H9 (cell line): Measurements from ENCODE around the gene VASN. TPM values are rescaled to one million over a fixed set of nuclear protein-coding genes. Genes with fewer than 3 reads are reported as not detected.

Experiments
- DNase-seq: peaks from one replicate; pipeline ENCODE4 v3.0.0-alpha.2; 2017
- H2AFZ ChIP-seq: one replicate; pipeline ENCODE4 v1.6.1; 2013; ENCODE audit warnings: mild to moderate bottlenecking, low read length, control low read depth, moderate library complexity
- H2AK5ac ChIP-seq: 2 replicates; pipeline ENCODE4 v1.6.1; 2013; ENCODE audit warnings: low read length, control low read depth, mixed read lengths; ENCODE audit not compliant: insufficient read length
- H2BK120ac ChIP-seq: one replicate; pipeline ENCODE4 v1.6.1; 2013; ENCODE audit warnings: low read depth, mild to moderate bottlenecking, low read length, control low read depth, inconsistent platforms; ENCODE audit not compliant: poor library complexity, severe bottlenecking
- H2BK12ac ChIP-seq: 2 replicates; pipeline ENCODE4 v1.6.1; 2013; ENCODE audit warnings: low read length, control low read depth, mixed read lengths, low read depth; ENCODE audit not compliant: insufficient read length
- H2BK15ac ChIP-seq: 2 replicates; pipeline ENCODE4 v1.6.1; 2013; ENCODE audit warnings: low read depth, low read length, control low read depth
- H2BK20ac ChIP-seq: one replicate; pipeline ENCODE4 v1.6.1; 2013; ENCODE audit warnings: low read depth, mild to moderate bottlenecking, low read length, control low read depth, inconsistent platforms; ENCODE audit not compliant: poor library complexity, severe bottlenecking
- H2BK5ac ChIP-seq: 2 replicates; pipeline ENCODE4 v1.6.1; 2013; ENCODE audit warnings: low read length, control low read depth, mixed read lengths; ENCODE audit not compliant: insufficient read length
- H3K14ac ChIP-seq: 2 replicates; pipeline ENCODE4 v1.6.1; 2013; ENCODE audit warnings: low read length, control low read depth; ENCODE audit not compliant: insufficient read depth
- H3K18ac ChIP-seq: 2 replicates; pipeline ENCODE4 v1.6.1; 2013; ENCODE audit warnings: low read depth, mild to moderate bottlenecking, mixed read lengths, low read length, control low read depth; ENCODE audit not compliant: insufficient read length
- H3K23ac ChIP-seq: 2 replicates; pipeline ENCODE4 v1.6.1; 2013; ENCODE audit warnings: low read length, control low read depth, mixed read lengths, low read depth; ENCODE audit not compliant: insufficient read length
- H3K23me2 ChIP-seq: 2 replicates; pipeline ENCODE4 v1.6.1; 2013; ENCODE audit warnings: low read depth, mild to moderate bottlenecking, mixed read lengths, low read length, control low read depth; ENCODE audit not compliant: insufficient read length, poor library complexity, severe bottlenecking
- H3K27ac ChIP-seq: 2 replicates; pipeline ENCODE4 v1.5.1; 2013; ENCODE audit warnings: low read length, control low read depth, mixed read lengths, low read depth; ENCODE audit not compliant: insufficient read length
- H3K27me3 ChIP-seq: 2 replicates; pipeline ENCODE4 v1.6.1; 2013; ENCODE audit warnings: low read length, control low read depth, inconsistent platforms; ENCODE audit not compliant: insufficient read depth
- H3K4ac ChIP-seq: 2 replicates; pipeline ENCODE4 v1.6.1; 2013; ENCODE audit warnings: low read depth, mild to moderate bottlenecking, control low read depth, inconsistent platforms, low read length, moderate library complexity
- H3K4me1 ChIP-seq: 2 replicates; pipeline ENCODE4 v1.6.1; 2013; ENCODE audit warnings: low read length, control low read depth, inconsistent platforms; ENCODE audit not compliant: insufficient read depth
- H3K4me2 ChIP-seq: 2 replicates; pipeline ENCODE4 v1.6.1; 2013; ENCODE audit warnings: low read length, control low read depth, mixed read lengths; ENCODE audit not compliant: insufficient read length, insufficient read depth
- H3K56ac ChIP-seq: 2 replicates; pipeline ENCODE4 v1.6.1; 2013; ENCODE audit warnings: low read depth, mild to moderate bottlenecking, mixed read lengths, low read length, control low read depth; ENCODE audit not compliant: insufficient read length
- H3K79me1 ChIP-seq: 2 replicates; pipeline ENCODE4 v1.6.1; 2013; ENCODE audit warnings: low read depth, mild to moderate bottlenecking, moderate library complexity, low read length, control low read depth, inconsistent platforms; ENCODE audit not compliant: insufficient read depth, poor library complexity, severe bottlenecking
- H3K79me2 ChIP-seq: 2 replicates; pipeline ENCODE4 v1.6.1; 2013; ENCODE audit warnings: low read length, control low read depth, inconsistent platforms; ENCODE audit not compliant: insufficient read depth
- H3K9ac ChIP-seq: 2 replicates; pipeline ENCODE4 v1.6.1; 2013; ENCODE audit warnings: low read length, control low read depth, mixed read lengths; ENCODE audit not compliant: insufficient read length; ENCODE audit errors: extremely low read depth
- H3K9me3 ChIP-seq: one replicate; pipeline ENCODE4 v1.6.1; 2013; ENCODE audit warnings: low read depth, low read length, inconsistent platforms; ENCODE audit not compliant: control insufficient read depth
- H3T11ph ChIP-seq: one replicate; pipeline ENCODE4 v1.6.1; 2013; ENCODE audit warnings: mild to moderate bottlenecking, low read length, control low read depth, inconsistent platforms
- H4K20me1 ChIP-seq: one replicate; pipeline ENCODE4 v1.6.1; 2013; ENCODE audit not compliant: control insufficient read depth, insufficient read length, insufficient read depth
- H4K5ac ChIP-seq: 2 replicates; pipeline ENCODE4 v1.6.1; 2013; ENCODE audit warnings: low read depth, mild to moderate bottlenecking, mixed read lengths, low read length, control low read depth; ENCODE audit not compliant: insufficient read length
- H4K8ac ChIP-seq: replicated peaks from 2 replicates; pipeline ENCODE4 v1.6.1; 2013; ENCODE audit warnings: low read length, control low read depth, mixed read lengths, low read depth; ENCODE audit not compliant: insufficient read length
- H4K91ac ChIP-seq: 2 replicates; pipeline ENCODE4 v1.6.1; 2013; ENCODE audit warnings: low read depth, mild to moderate bottlenecking, moderate library complexity, mixed read lengths, low read length, control low read depth; ENCODE audit not compliant: insufficient read length
- H3K27ac Mint-ChIP-seq, 3 experiments: 2 replicates in 2 of 3; 3 replicates in 1 of 3; pipeline ENCODE4 v1.8.0; 2020 to 2021; ENCODE audit warnings: mixed read lengths in 3 of 3, mild to moderate bottlenecking in 1 of 3, moderate library complexity in 1 of 3
- H3K27me3 Mint-ChIP-seq: 2 replicates; pipeline ENCODE4 v1.8.0; 2021; ENCODE audit warnings: low read depth, mild to moderate bottlenecking, moderate library complexity, mixed read lengths
- H3K36me3 Mint-ChIP-seq, 3 experiments: 2 replicates in 2 of 3; 3 replicates in 1 of 3; pipeline ENCODE4 v1.8.0; 2020 to 2021; ENCODE audit warnings: low read depth in 3 of 3, mixed read lengths in 3 of 3; ENCODE audit not compliant: insufficient read depth in 1 of 3
- H3K4me1 Mint-ChIP-seq, 2 experiments: 2 replicates each; pipeline ENCODE4 v1.8.0; 2020; ENCODE audit warnings: mixed read lengths in 2 of 2
- H3K4me3 Mint-ChIP-seq, 2 experiments: 2 replicates in 1 of 2; 3 replicates in 1 of 2; pipeline ENCODE4 v1.8.0; 2020 to 2021; ENCODE audit warnings: mild to moderate bottlenecking in 2 of 2, mixed read lengths in 2 of 2, moderate library complexity in 1 of 2
- H3K9me3 Mint-ChIP-seq, 2 experiments: 2 replicates in 1 of 2; 3 replicates in 1 of 2; pipeline ENCODE4 v1.8.0; 2020; ENCODE audit warnings: mild to moderate bottlenecking in 2 of 2, mixed read lengths in 2 of 2, moderate library complexity in 1 of 2
- WGBS: extraction: QIAGEN DNeasy Blood & Tissue Kit; methylation state at CpG from one replicate; pipeline ENCODE4 v1.1.7; 2013; ENCODE audit warnings: missing lambda C conversion rate, low lambda C conversion rate, mixed read lengths; ENCODE audit not compliant: insufficient read length; ENCODE audit errors: extremely low coverage; 5-methylcytosine and 5-hydroxymethylcytosine counted together
- total RNA-seq: library from RNA; stranded (reverse); gene quantifications from 2 replicates; pipeline ENCODE4 v1.2.1, GENCODE V29; 2021
- TF ChIP-seq, protein P1 (sequence below): fragments of 200-600 bp; sonication (generic); conservative IDR thresholded peaks from 3 replicates; pipeline ENCODE4 v1.8.0; 2021; ENCODE audit warnings: antibody characterized with exemption, mild to moderate bottlenecking

VASN gene
- total RNA-seq, 1 experiment from 2014 or later = 11.0 TPM

DNA sequence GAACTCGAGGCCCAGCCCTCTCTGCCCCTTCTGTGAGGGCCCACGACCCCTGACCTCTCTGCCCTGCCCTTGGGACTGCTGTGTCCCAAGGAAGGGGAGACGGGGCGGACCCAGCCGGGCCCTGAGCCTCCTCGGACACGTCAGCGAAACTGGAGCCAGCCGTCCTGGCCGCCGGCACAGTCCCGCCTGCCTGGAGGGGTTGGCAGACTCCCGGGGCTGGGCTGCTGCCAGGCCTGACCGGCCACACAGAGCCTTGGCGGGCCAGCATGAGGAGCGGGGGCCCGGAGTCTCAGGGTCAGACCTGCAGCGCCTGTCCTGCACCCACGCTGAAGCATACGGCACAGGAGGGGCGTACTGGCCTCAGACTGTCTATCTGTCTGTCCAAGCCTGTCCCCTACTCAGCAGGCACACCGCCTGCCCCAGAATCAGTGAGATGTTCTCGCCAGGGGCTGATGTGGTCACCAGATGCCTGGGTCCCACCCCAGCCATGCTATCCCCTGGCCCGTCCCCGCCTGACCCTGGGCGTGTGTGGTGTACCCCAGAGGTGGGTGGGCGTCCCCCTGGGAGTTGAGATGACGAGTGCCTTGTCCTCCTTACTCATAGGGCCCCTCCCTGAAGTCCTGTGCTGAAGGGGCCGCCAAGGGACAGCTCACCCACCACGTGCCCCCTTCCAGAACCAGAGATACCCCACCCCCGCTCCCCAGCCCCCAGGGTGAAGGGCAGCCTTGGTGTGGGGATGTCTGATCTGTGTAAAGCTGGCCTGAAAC, 4.7 kb downstream of the VASN start:
- Histone ChIP-seq H4K91ac (no peak overlapping the region), H3K9ac (no peak overlapping the region), H2BK15ac (peak overlapping the region; percentile 81; the same call in 1 of the 2 replicates), H3K79me2 (peaks cover 1% of the 10 kb centered on the region; the same call in 1 of the 2 replicates), H2BK20ac (no peak overlapping the region), H2BK5ac (no peak overlapping the region), H3K14ac (peak overlapping the region; percentile 69; the same call in 1 of the 2 replicates), H3K9me3 (no peaks in the 10 kb centered on the region), H2AFZ (no peak overlapping the region), H2BK120ac (no peak overlapping the region), H3K56ac (no peak overlapping the region), H4K8ac (no peak overlapping the region), H3K23ac (no peak overlapping the region), H3K27ac (no peak overlapping the region), H3K18ac (no peak overlapping the region), H3T11ph (no peak overlapping the region), H3K23me2 (no peaks in the 10 kb centered on the region), H3K4ac (no peak overlapping the region), H4K20me1 (no peaks in the 10 kb centered on the region), H2AK5ac (no peak overlapping the region), H3K4me1 (peaks cover 11% of the 10 kb centered on the region; the same call in 1 of the 2 replicates), H3K79me1 (no peaks in the 10 kb centered on the region), H3K4me2 (no peak overlapping the region), H3K27me3 (no peaks in the 10 kb centered on the region), H2BK12ac (peak overlapping the region; percentile 78), H4K5ac (no peak overlapping the region)
- no peaks in the 10 kb centered on the region for H3K27me3 Mint-ChIP-seq
- H3K36me3 Mint-ChIP-seq = peaks cover 0 to 3% (median 3%) of the 10 kb centered on the region in 3 experiments; a peak in 1 of 7 replicates
- H3K9me3 Mint-ChIP-seq = no peaks in the 10 kb centered on the region
- WGBS = no CpG with 5 or more reads among the region's 31 CpGs
- no peak for DNase-seq
- TF ChIP-seq, protein P1, sequence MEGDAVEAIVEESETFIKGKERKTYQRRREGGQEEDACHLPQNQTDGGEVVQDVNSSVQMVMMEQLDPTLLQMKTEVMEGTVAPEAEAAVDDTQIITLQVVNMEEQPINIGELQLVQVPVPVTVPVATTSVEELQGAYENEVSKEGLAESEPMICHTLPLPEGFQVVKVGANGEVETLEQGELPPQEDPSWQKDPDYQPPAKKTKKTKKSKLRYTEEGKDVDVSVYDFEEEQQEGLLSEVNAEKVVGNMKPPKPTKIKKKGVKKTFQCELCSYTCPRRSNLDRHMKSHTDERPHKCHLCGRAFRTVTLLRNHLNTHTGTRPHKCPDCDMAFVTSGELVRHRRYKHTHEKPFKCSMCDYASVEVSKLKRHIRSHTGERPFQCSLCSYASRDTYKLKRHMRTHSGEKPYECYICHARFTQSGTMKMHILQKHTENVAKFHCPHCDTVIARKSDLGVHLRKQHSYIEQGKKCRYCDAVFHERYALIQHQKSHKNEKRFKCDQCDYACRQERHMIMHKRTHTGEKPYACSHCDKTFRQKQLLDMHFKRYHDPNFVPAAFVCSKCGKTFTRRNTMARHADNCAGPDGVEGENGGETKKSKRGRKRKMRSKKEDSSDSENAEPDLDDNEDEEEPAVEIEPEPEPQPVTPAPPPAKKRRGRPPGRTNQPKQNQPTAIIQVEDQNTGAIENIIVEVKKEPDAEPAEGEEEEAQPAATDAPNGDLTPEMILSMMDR = no peak
- H3K4me1 Mint-ChIP-seq = peaks cover 34 to 60% of the 10 kb centered on the region in 2 experiments
- no peak overlapping the region for H3K4me3 Mint-ChIP-seq
- H3K27ac Mint-ChIP-seq = no peak overlapping the region
